ENCODE measurements around the gene LCN15. TPM values are rescaled to one million over a fixed set of nuclear protein-coding genes. Genes with fewer than 3 reads are reported as not detected.

Gene LCN15
- total RNA-seq (2014; rRNA removed; shearing (Covaris generic); ENCODE audit: low replicate concordance): not detected in 2 replicates

GRCh38 chr9:136764301-136764891 is at the start of gene LCN15:
LCN15 (minus strand) TSS chr9:136764518; CDS start chr9:136764488, 30 bp downstream.
- H3K9ac ChIP-seq (ENCODE audit: low read length): no peak within 1 kb of the TSS
- H3K27ac ChIP-seq (ENCODE audit: low read length): no peak within 1 kb of the TSS
- H3K4me2 ChIP-seq (ENCODE audit: low read depth, low read length, poor library complexity, severe bottlenecking): no peak within 1 kb of the TSS
- no peak for DNase-seq
- H3K79me2 ChIP-seq (ENCODE audit: low read length): no peaks in the 10 kb centered on the region
- H3K27me3 ChIP-seq (ENCODE audit: low read length): no peaks in the 10 kb centered on the region
- H3K36me3 ChIP-seq (ENCODE audit: insufficient read depth, low read length): no peaks in the 10 kb centered on the region
- no peaks in the 10 kb centered on the region for H3K9me2 ChIP-seq (replicated peaks; ENCODE audit: insufficient read depth, low read length)
- H3K9me3 ChIP-seq (ENCODE audit: low read length): no peaks in the 10 kb centered on the region
- H3K4me1 ChIP-seq (ENCODE audit: low read length): peaks cover 23% of the 10 kb centered on the region
- no peak within 1 kb of the TSS for H3K4me3 ChIP-seq (ENCODE audit: low read length)
- H2AFZ ChIP-seq (ENCODE audit: low read length): no peak within 1 kb of the TSS
- 0 out of 2 replicates have a peak, but pooled peaks cover 4% of the 10 kb centered on the region for H4K20me1 ChIP-seq (ENCODE audit: insufficient read depth, low read depth, low read length)

GRCh38 chr9:136808806-136809158 is 44.5 kb upstream of the LCN15 start:
- peak overlapping the region; percentile 96 for H3K4me2 ChIP-seq (ENCODE audit: low read depth, low read length, poor library complexity, severe bottlenecking)
- H3K27me3 ChIP-seq (ENCODE audit: low read length): no peaks in the 10 kb centered on the region
- H3K79me2 ChIP-seq (ENCODE audit: low read length): peaks cover 71% of the 10 kb centered on the region
- no peaks in the 10 kb centered on the region for H3K9me3 ChIP-seq (ENCODE audit: low read length)
- no peak overlapping the region for H2AFZ ChIP-seq (ENCODE audit: low read length)
- H4K20me1 ChIP-seq (ENCODE audit: insufficient read depth, low read depth, low read length): no peaks in the 10 kb centered on the region
- H3K9me2 ChIP-seq (replicated peaks; ENCODE audit: insufficient read depth, low read length): no peaks in the 10 kb centered on the region
- H3K4me1 ChIP-seq (ENCODE audit: low read length): peaks cover 38% of the 10 kb centered on the region
- H3K36me3 ChIP-seq (ENCODE audit: insufficient read depth, low read length): peaks cover 16% of the 10 kb centered on the region; the same call in 1 of the 2 replicates
- peak overlapping the region; percentile 98 for H3K4me3 ChIP-seq (ENCODE audit: low read length)
- H3K9ac ChIP-seq (ENCODE audit: low read length): peak overlapping the region; percentile 100
- DNase-seq: no peak
- H3K27ac ChIP-seq (ENCODE audit: low read length): no peak overlapping the region; the same call in 1 of the 2 replicates

- DNase-seq: peak; percentile 74
- no peaks in the 10 kb centered on the region for H3K9me3 ChIP-seq (ENCODE audit: low read length)
- peaks cover 66% of the 10 kb centered on the region for H3K79me2 ChIP-seq (ENCODE audit: low read length)
- peaks cover 38% of the 10 kb centered on the region for H3K4me1 ChIP-seq (ENCODE audit: low read length)
- no peaks in the 10 kb centered on the region for H3K27me3 ChIP-seq (ENCODE audit: low read length)
- H3K4me3 ChIP-seq (ENCODE audit: low read length): peak overlapping the region; percentile 98
- H2AFZ ChIP-seq (ENCODE audit: low read length): no peak overlapping the region; the same call in 1 of the 2 replicates
- peak overlapping the region; percentile 96 for H3K4me2 ChIP-seq (ENCODE audit: low read depth, low read length, poor library complexity, severe bottlenecking)
- H3K9me2 ChIP-seq (replicated peaks; ENCODE audit: insufficient read depth, low read length): no peaks in the 10 kb centered on the region
- no peaks in the 10 kb centered on the region for H4K20me1 ChIP-seq (ENCODE audit: insufficient read depth, low read depth, low read length)
- H3K27ac ChIP-seq (ENCODE audit: low read length): peak overlapping the region; percentile 69
- H3K9ac ChIP-seq (ENCODE audit: low read length): peak overlapping the region; percentile 100
- H3K36me3 ChIP-seq (ENCODE audit: insufficient read depth, low read length): peaks cover 16% of the 10 kb centered on the region; the same call in 1 of the 2 replicates
These were observed 43.9 kb upstream of the LCN15 start for GRCh38 chr9:136808075-136808805.

- Histone ChIP-seq H4K20me1 (ENCODE audit: insufficient read depth, low read depth, low read length) (no peaks in the 10 kb centered on the region), H3K27me3 (ENCODE audit: low read length) (no peaks in the 10 kb centered on the region), H3K4me3 (ENCODE audit: low read length) (peak within 1 kb of the TSS; percentile 99), H3K79me2 (ENCODE audit: low read length) (peaks cover 58% of the 10 kb centered on the region), H3K9ac (ENCODE audit: low read length) (peak within 1 kb of the TSS; percentile 100), H3K9me2 (replicated peaks; ENCODE audit: insufficient read depth, low read length) (no peaks in the 10 kb centered on the region), H3K4me1 (ENCODE audit: low read length) (peaks cover 38% of the 10 kb centered on the region), H3K36me3 (ENCODE audit: insufficient read depth, low read length) (peaks cover 16% of the 10 kb centered on the region; the same call in 1 of the 2 replicates), H3K27ac (ENCODE audit: low read length) (peak within 1 kb of the TSS; percentile 69), H3K4me2 (ENCODE audit: low read depth, low read length, poor library complexity, severe bottlenecking) (peak within 1 kb of the TSS; percentile 99), H2AFZ (ENCODE audit: low read length) (peak within 1 kb of the TSS; percentile 62; the same call in 1 of the 2 replicates), H3K9me3 (ENCODE audit: low read length) (no peaks in the 10 kb centered on the region)
- DNase-seq: peak; percentile 93
These were observed 43.2 kb upstream of the LCN15 start, which contains the start of gene RABL6 for GRCh38 chr9:136807281-136808074. RABL6 (plus strand) TSS chr9:136807948; CDS start chr9:136808197, 249 bp downstream.

- peaks cover 16% of the 10 kb centered on the region; the same call in 1 of the 2 replicates for H3K36me3 ChIP-seq (ENCODE audit: insufficient read depth, low read length)
- no peaks in the 10 kb centered on the region for H3K9me2 ChIP-seq (replicated peaks; ENCODE audit: insufficient read depth, low read length)
- peak overlapping the region; percentile 99 for H3K4me2 ChIP-seq (ENCODE audit: low read depth, low read length, poor library complexity, severe bottlenecking)
- DNase-seq: no peak
- H2AFZ ChIP-seq (ENCODE audit: low read length): no peak overlapping the region
- peak overlapping the region; percentile 65; the same call in 1 of the 2 replicates for H3K27ac ChIP-seq (ENCODE audit: low read length)
- peak overlapping the region; percentile 100 for H3K9ac ChIP-seq (ENCODE audit: low read length)
- H3K27me3 ChIP-seq (ENCODE audit: low read length): no peaks in the 10 kb centered on the region
- no peaks in the 10 kb centered on the region for H3K9me3 ChIP-seq (ENCODE audit: low read length)
- peaks cover 36% of the 10 kb centered on the region for H3K4me1 ChIP-seq (ENCODE audit: low read length)
- H3K79me2 ChIP-seq (ENCODE audit: low read length): peaks cover 51% of the 10 kb centered on the region
- H4K20me1 ChIP-seq (ENCODE audit: insufficient read depth, low read depth, low read length): no peaks in the 10 kb centered on the region
- peak overlapping the region; percentile 99 for H3K4me3 ChIP-seq (ENCODE audit: low read length)
These were observed 42.4 kb upstream of the LCN15 start for GRCh38 chr9:136806631-136807201.

- H3K9ac ChIP-seq (ENCODE audit: low read length): peak overlapping the region; percentile 100
These were observed 41.7 kb upstream of the LCN15 start for GRCh38 chr9:136806067-136806466.

GRCh38 chr9:136805207-136805740 is 41.0 kb upstream of the LCN15 start:
- Histone ChIP-seq H3K9me3 (ENCODE audit: low read length) (no peaks in the 10 kb centered on the region), H3K36me3 (ENCODE audit: insufficient read depth, low read length) (peaks cover 9% of the 10 kb centered on the region; the same call in 1 of the 2 replicates), H3K9me2 (replicated peaks; ENCODE audit: insufficient read depth, low read length) (no peaks in the 10 kb centered on the region), H4K20me1 (ENCODE audit: insufficient read depth, low read depth, low read length) (0 out of 2 replicates have a peak, but pooled peaks cover 7% of the 10 kb centered on the region), H3K27ac (ENCODE audit: low read length) (no peak overlapping the region), H3K27me3 (ENCODE audit: low read length) (no peaks in the 10 kb centered on the region), H3K9ac (ENCODE audit: low read length) (no peak overlapping the region), H3K4me1 (ENCODE audit: low read length) (peaks cover 40% of the 10 kb centered on the region), H3K4me2 (ENCODE audit: low read depth, low read length, poor library complexity, severe bottlenecking) (no peak overlapping the region), H3K79me2 (ENCODE audit: low read length) (peaks cover 37% of the 10 kb centered on the region), H3K4me3 (ENCODE audit: low read length) (no peak overlapping the region), H2AFZ (ENCODE audit: low read length) (no peak overlapping the region)
- no peak for DNase-seq

More at GRCh38 chr9:136806067-136806466, 41.7 kb upstream of the LCN15 start:
- H3K27ac ChIP-seq (ENCODE audit: low read length): no peak overlapping the region
- no peak overlapping the region for H2AFZ ChIP-seq (ENCODE audit: low read length)
- no peak for DNase-seq
- H3K27me3 ChIP-seq (ENCODE audit: low read length): no peaks in the 10 kb centered on the region
- peaks cover 37% of the 10 kb centered on the region for H3K4me1 ChIP-seq (ENCODE audit: low read length)
- H3K36me3 ChIP-seq (ENCODE audit: insufficient read depth, low read length): peaks cover 15% of the 10 kb centered on the region; the same call in 1 of the 2 replicates
- H3K4me2 ChIP-seq (ENCODE audit: low read depth, low read length, poor library complexity, severe bottlenecking): peak overlapping the region; percentile 99
- peak overlapping the region; percentile 99 for H3K4me3 ChIP-seq (ENCODE audit: low read length)
- peaks cover 45% of the 10 kb centered on the region for H3K79me2 ChIP-seq (ENCODE audit: low read length)
- no peaks in the 10 kb centered on the region for H3K9me3 ChIP-seq (ENCODE audit: low read length)
- H3K9me2 ChIP-seq (replicated peaks; ENCODE audit: insufficient read depth, low read length): no peaks in the 10 kb centered on the region
- no peaks in the 10 kb centered on the region for H4K20me1 ChIP-seq (ENCODE audit: insufficient read depth, low read depth, low read length)
